Panc1 (cell line): ENCODE results near the gene STAB2. TPM values are rescaled to one million over a fixed set of nuclear protein-coding genes. Genes with fewer than 3 reads are reported as not detected.

Experiments used
- ATAC-seq: fragments of 200-7000 bp; cut with Tn5 transposase; 2 replicates; pipeline ENCODE4 v1.9.1; 2020; ENCODE audit warnings: mild to moderate bottlenecking, moderate library complexity
- BruUV-seq: library from RNA; stranded (reverse); fragments of 400-500 nt; replicated peaks from 2 replicates; lab custom pipeline; 2021; lab: Mats Ljungman, UMichigan
- CTCF ChIA-PET: fragments of 300-600 bp; sonication (Branson Sonifier 250); formaldehyde crosslinking; loops from one replicate; lab custom pipeline; 2022; ENCODE audit warnings: antibody characterized with exemption; lab: Charles Lee
- POLR2A ChIA-PET: fragments of 300-600 bp; sonication (Branson Sonifier 250); formaldehyde crosslinking; loops from one replicate; lab custom pipeline; 2022; ENCODE audit warnings: antibody characterized with exemption; lab: Charles Lee
- DNase-seq: peaks from one replicate; pipeline ENCODE4 v3.0.0-alpha.2; 2010; ENCODE audit warnings: low read depth, low spot score
- H3K27ac ChIP-seq: 2 replicates; pipeline ENCODE4 v1.5.1; 2011; ENCODE audit warnings: mild to moderate bottlenecking, low read length, inconsistent platforms
- H3K27me3 ChIP-seq: fragments of 200-500 bp; sonication (Bioruptor generic); 2 replicates; pipeline ENCODE4 v1.6.0; 2014; ENCODE audit warnings: low read length, inconsistent platforms; ENCODE audit not compliant: control insufficient read depth, insufficient read depth
- H3K36me3 ChIP-seq: fragments of 200-500 bp; sonication (Bioruptor generic); 2 replicates; pipeline ENCODE4 v1.5.1; 2014; ENCODE audit warnings: inconsistent platforms, mild to moderate bottlenecking, low read length, moderate library complexity; ENCODE audit not compliant: control insufficient read depth, insufficient read depth
- H3K4me1 ChIP-seq: 2 replicates; pipeline ENCODE4 v1.5.1; 2011; ENCODE audit warnings: inconsistent platforms, mild to moderate bottlenecking, low read length, moderate library complexity; ENCODE audit not compliant: control insufficient read depth, insufficient read depth
- H3K4me3 ChIP-seq, 2 experiments: 2 replicates each; pipeline ENCODE4 v1.5.1; 2011 to 2012; ENCODE audit warnings: low read depth in 2 of 2, low read length in 2 of 2, mild to moderate bottlenecking in 2 of 2, inconsistent platforms in 1 of 2, moderate library complexity in 1 of 2
- H3K9me3 ChIP-seq: fragments of 200-500 bp; sonication (Bioruptor generic); 2 replicates; pipeline ENCODE4 v1.5.1; 2014; ENCODE audit warnings: low read depth, mild to moderate bottlenecking, inconsistent platforms, low read length, moderate library complexity; ENCODE audit not compliant: control insufficient read depth, insufficient read depth
- CTCF ChIP-seq: fragments of 450-650 bp; IDR thresholded peaks from 2 replicates; pipeline ENCODE4 v1.5.1; 2017; ENCODE audit warnings: mild to moderate bottlenecking
- POLR2AphosphoS5 ChIP-seq: IDR thresholded peaks from 2 replicates; pipeline ENCODE4 v1.6.1; 2012; ENCODE audit warnings: mild to moderate bottlenecking, low read depth, low read length, moderate library complexity
- REST ChIP-seq, 2 experiments: IDR thresholded peaks; 2 replicates each; pipeline ENCODE4 v1.6.1; 2011 to 2012; ENCODE audit warnings: low read depth in 2 of 2, control low read depth in 1 of 2, low read length in 1 of 2, mild to moderate bottlenecking in 1 of 2, moderate library complexity in 1 of 2; ENCODE audit not compliant: insufficient read depth in 1 of 2
- SIN3A ChIP-seq: IDR thresholded peaks from 2 replicates; pipeline ENCODE4 v1.6.1; 2012; ENCODE audit warnings: low read depth, mild to moderate bottlenecking, low read length, moderate library complexity, borderline replicate concordance; ENCODE audit not compliant: insufficient read depth
- TCF7L2 ChIP-seq: IDR thresholded peaks from 2 replicates; pipeline ENCODE4 v1.6.1; 2011; ENCODE audit warnings: mild to moderate bottlenecking, low read depth, low read length, inconsistent platforms
- in situ Hi-C: cut with HindIII; loops from 2 replicates; pipeline ENCODE4 v1.10.0; 2016; ENCODE audit warnings: low sequenced_read_pairs, low pct_unique_long_range_greater_than_20kb
- intact Hi-C: fragments of 100-400 bp; cut with micrococcal nuclease; formaldehyde crosslinking; loops from one replicate; pipeline ENCODE4 v1.10.0; 2022; ENCODE audit not compliant: unreplicated experiment
- total RNA-seq: library from RNA; stranded (reverse); gene quantifications from one replicate; pipeline ENCODE4 v1.2.1, GENCODE V29; 2021; ENCODE audit not compliant: unreplicated experiment

The STAB2 gene
- total RNA-seq, 1 experiment from 2014 or later: not detected

DNA sequence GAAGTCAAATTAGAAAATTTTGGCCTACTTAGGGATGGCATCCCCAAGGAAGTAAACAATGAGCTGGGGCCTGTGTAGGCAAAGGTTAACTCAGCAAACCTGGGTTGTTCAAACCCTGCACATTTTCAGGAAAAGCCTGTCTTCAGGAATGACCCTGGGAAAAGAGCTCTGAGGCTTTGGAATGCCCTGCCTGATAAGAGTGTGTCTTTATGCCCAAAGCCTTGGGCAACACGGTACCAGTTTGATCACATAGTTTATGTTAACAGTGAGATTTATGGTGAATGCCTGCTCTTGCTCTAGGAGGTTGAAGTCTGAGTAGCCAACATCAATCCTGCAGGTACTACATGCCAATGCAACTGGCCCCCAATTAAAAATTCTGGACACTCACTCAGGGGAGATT lies 28.2 kb upstream of the STAB2 start:
- intact Hi-C loops: no loop called here
- no peak overlapping the region for H3K4me3 ChIP-seq
- no peak for ATAC-seq
- no peaks in the 10 kb centered on the region for H3K36me3 ChIP-seq
- H3K27me3 ChIP-seq: no peaks in the 10 kb centered on the region
- no peak for DNase-seq
- in situ Hi-C loops: no loop called here
- H3K4me1 ChIP-seq: peaks cover 4% of the 10 kb centered on the region; the same call in 1 of the 2 replicates
- no TSS peak for BruUV-seq
- H3K27ac ChIP-seq: no peak overlapping the region
- TF ChIP-seq REST (IDR thresholded peaks at IDR 0.05; ENCODE audit: insufficient read depth in 1 of 2, low read depth in 2 of 2, low read length in 1 of 2) (no peak), TCF7L2 (no peak), POLR2AphosphoS5 (no peak), SIN3A (no peak), CTCF (no peak)
- POLR2A ChIA-PET: no interaction called here
- CTCF ChIA-PET: no interaction called here
- H3K9me3 ChIP-seq: no peaks in the 10 kb centered on the region

DNA sequence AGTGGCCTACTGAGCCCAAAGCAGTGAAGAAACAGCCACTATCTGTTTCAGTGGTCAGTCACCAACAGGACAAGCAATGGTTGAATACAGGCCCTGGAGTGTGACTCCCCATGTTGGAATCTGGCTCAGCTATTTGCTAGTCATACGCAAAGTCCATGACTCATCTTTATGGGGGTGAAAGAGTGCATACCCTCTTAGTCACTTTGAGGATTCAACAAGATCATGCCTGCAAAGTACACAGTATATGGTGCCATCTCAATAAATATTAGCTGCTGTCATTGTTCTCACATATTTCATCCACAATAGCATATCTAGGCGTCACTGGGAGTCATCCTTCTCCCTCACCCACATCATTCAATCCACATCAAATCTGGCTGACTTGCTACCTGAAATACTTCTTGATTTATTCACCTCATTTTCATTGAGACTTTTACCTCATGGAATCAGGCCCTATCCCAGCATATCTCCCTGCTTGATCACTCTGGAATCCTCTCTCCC lies 26.4 kb upstream of the STAB2 start:
- ATAC-seq (peak; percentile 94), DNase-seq (peak; percentile 73)
- POLR2A ChIA-PET: no interaction called here
- no peak for TF ChIP-seq SIN3A
- no peak for TF ChIP-seq CTCF
- TF ChIP-seq POLR2AphosphoS5: no peak
- TF ChIP-seq REST (IDR thresholded peaks at IDR 0.05; ENCODE audit: insufficient read depth in 1 of 2, low read depth in 2 of 2, low read length in 1 of 2): no peak
- no peak for TF ChIP-seq TCF7L2
- H3K27me3 ChIP-seq: no peaks in the 10 kb centered on the region
- H3K9me3 ChIP-seq: no peaks in the 10 kb centered on the region
- no peak overlapping the region for H3K4me3 ChIP-seq
- CTCF ChIA-PET: no interaction called here
- no peaks in the 10 kb centered on the region for H3K36me3 ChIP-seq
- in situ Hi-C loops (no loop called here), intact Hi-C loops (no loop called here)
- peaks cover 4% of the 10 kb centered on the region; the same call in 1 of the 2 replicates for H3K4me1 ChIP-seq
- H3K27ac ChIP-seq: no peak overlapping the region
- no TSS peak for BruUV-seq
